Neural progenitor cell (in vitro differentiated cells): ENCODE results near the gene BRD7. TPM values are rescaled to one million over a fixed set of nuclear protein-coding genes. Genes with fewer than 3 reads are reported as not detected.

Experiments
- DNase-seq: peaks from one replicate; pipeline ENCODE4 v3.0.0-alpha.2; 2016; ENCODE audit warnings: low spot score
- H2AFZ ChIP-seq: fragments of 200-600 bp; sonication (generic); replicated peaks from 2 replicates; pipeline ENCODE4 v1.6.1; 2016; ENCODE audit warnings: antibody characterized with exemption
- H3F3A ChIP-seq: fragments of 200-600 bp; sonication (generic); 2 replicates; pipeline ENCODE4 v1.6.1; 2016; ENCODE audit warnings: antibody characterized with exemption, low read depth
- H3K27ac ChIP-seq: fragments of 200-600 bp; sonication (generic); 2 replicates; pipeline ENCODE4 v1.5.1; 2016; ENCODE audit warnings: mild to moderate bottlenecking
- H3K27me3 ChIP-seq: fragments of 200-600 bp; sonication (generic); 2 replicates; pipeline ENCODE4 v1.6.1; 2016; ENCODE audit warnings: mild to moderate bottlenecking, moderate library complexity
- H3K36me3 ChIP-seq: fragments of 200-600 bp; sonication (generic); 2 replicates; pipeline ENCODE4 v1.5.1; 2016
- H3K4me1 ChIP-seq: fragments of 200-600 bp; sonication (generic); 2 replicates; pipeline ENCODE4 v1.6.1; 2016; ENCODE audit warnings: mixed run types
- H3K4me2 ChIP-seq: fragments of 200-600 bp; sonication (generic); 2 replicates; pipeline ENCODE4 v1.6.1; 2016
- H3K4me3 ChIP-seq: fragments of 200-600 bp; sonication (generic); 2 replicates; pipeline ENCODE4 v1.5.1; 2016
- H3K79me2 ChIP-seq: fragments of 200-600 bp; sonication (generic); 2 replicates; pipeline ENCODE4 v1.6.1; 2016; ENCODE audit warnings: low read depth
- H3K9ac ChIP-seq: fragments of 200-600 bp; sonication (generic); 2 replicates; pipeline ENCODE4 v1.6.1; 2016
- H3K9me3 ChIP-seq: fragments of 200-600 bp; sonication (generic); 2 replicates; pipeline ENCODE4 v1.5.1; 2016; ENCODE audit warnings: low read depth
- H4K20me1 ChIP-seq: fragments of 200-600 bp; sonication (generic); 2 replicates; pipeline ENCODE4 v1.6.1; 2016; ENCODE audit warnings: low read depth
- H3K27ac Mint-ChIP-seq: 3 replicates; pipeline ENCODE4 v1.8.0; 2021; ENCODE audit warnings: mixed read lengths
- H3K27me3 Mint-ChIP-seq: 2 replicates; pipeline ENCODE4 v1.8.0; 2022; ENCODE audit warnings: low read depth, mild to moderate bottlenecking, inconsistent platforms, moderate library complexity, mixed read lengths; ENCODE audit not compliant: insufficient read depth
- H3K36me3 Mint-ChIP-seq: 3 replicates; pipeline ENCODE4 v1.8.0; 2021; ENCODE audit warnings: mixed read lengths
- H3K4me1 Mint-ChIP-seq: 3 replicates; pipeline ENCODE4 v1.8.0; 2021; ENCODE audit warnings: mixed read lengths
- H3K4me3 Mint-ChIP-seq: 3 replicates; pipeline ENCODE4 v1.8.0; 2021; ENCODE audit warnings: mild to moderate bottlenecking, moderate library complexity, mixed read lengths
- H3K9me3 Mint-ChIP-seq: 3 replicates; pipeline ENCODE4 v1.8.0; 2020; ENCODE audit warnings: mixed read lengths
- CTCF ChIP-seq: fragments of 200-600 bp; sonication (generic); IDR thresholded peaks from 2 replicates; pipeline ENCODE4 v1.5.1; 2017; ENCODE audit warnings: antibody characterized with exemption, mild to moderate bottlenecking
- EZH2 ChIP-seq: fragments of 200-600 bp; sonication (generic); IDR thresholded peaks from 2 replicates; pipeline ENCODE4 v1.6.1; 2017; ENCODE audit warnings: antibody characterized with exemption, mild to moderate bottlenecking, moderate library complexity
- EZH2phosphoT487 ChIP-seq: fragments of 200-600 bp; sonication (generic); IDR thresholded peaks from 2 replicates; pipeline ENCODE4 v1.6.1; 2017; ENCODE audit warnings: antibody characterized with exemption
- total RNA-seq: library from RNA; depleted of rRNA; stranded (reverse); fragments of >200 nt; gene quantifications from 2 replicates; pipeline ENCODE4 v1.2.3, GENCODE V29; 2015; ENCODE audit warnings: low replicate concordance

The BRD7 gene
- total RNA-seq, 1 donor from 2014 or later, result 164 TPM

- H3K27ac Mint-ChIP-seq, result no peak overlapping the region
Measured at GRCh38 chr16:50363656-50364055, 5.1 kb downstream of the BRD7 start.

GRCh38 chr16:50360779-50361178, 8.0 kb downstream of the BRD7 start:
- Mint-ChIP-seq H3K4me1 (peaks cover 11% of the 10 kb centered on the region), H3K27me3 (no peaks in the 10 kb centered on the region), H3K36me3 (peaks cover 33% of the 10 kb centered on the region), H3K27ac (no peak overlapping the region), H3K9me3 (no peaks in the 10 kb centered on the region), H3K4me3 (no peak overlapping the region)
- Histone ChIP-seq H4K20me1 (peaks cover 83% of the 10 kb centered on the region), H3K9ac (no peak overlapping the region), H3K4me1 (no peaks in the 10 kb centered on the region), H3K9me3 (no peaks in the 10 kb centered on the region), H3K4me3 (no peak overlapping the region), H3K79me2 (peaks cover 97% of the 10 kb centered on the region), H3K36me3 (peaks cover 20% of the 10 kb centered on the region), H2AFZ (no peak overlapping the region), H3K27ac (no peak overlapping the region), H3K27me3 (no peaks in the 10 kb centered on the region), H3F3A (peaks cover 14% of the 10 kb centered on the region), H3K4me2 (no peak overlapping the region)
- no peak for DNase-seq
- no peak for TF ChIP-seq EZH2
- TF ChIP-seq EZH2phosphoT487, result no peak
- no peak for TF ChIP-seq CTCF

More at GRCh38 chr16:50363656-50364055, 5.1 kb downstream of the BRD7 start:
- Histone ChIP-seq H2AFZ (no peak overlapping the region), H3K4me2 (no peak overlapping the region), H3K27me3 (no peaks in the 10 kb centered on the region), H3K9ac (no peak overlapping the region), H3K27ac (no peak overlapping the region), H3K4me3 (no peak overlapping the region), H3F3A (no peaks in the 10 kb centered on the region), H4K20me1 (peaks cover 89% of the 10 kb centered on the region), H3K79me2 (peaks cover 99% of the 10 kb centered on the region), H3K9me3 (no peaks in the 10 kb centered on the region), H3K36me3 (peaks cover 32% of the 10 kb centered on the region), H3K4me1 (peaks cover 20% of the 10 kb centered on the region)
- TF ChIP-seq EZH2phosphoT487 (no peak), CTCF (no peak), EZH2 (no peak)
- Mint-ChIP-seq H3K27me3 (no peaks in the 10 kb centered on the region), H3K36me3 (peaks cover 24% of the 10 kb centered on the region), H3K4me1 (peaks cover 29% of the 10 kb centered on the region), H3K4me3 (no peak overlapping the region), H3K9me3 (no peaks in the 10 kb centered on the region)
- DNase-seq, result no peak

- H2AFZ ChIP-seq, result no peak overlapping the region
- H3K27ac ChIP-seq, result no peak overlapping the region
- H3K9me3 ChIP-seq, result no peaks in the 10 kb centered on the region
- peaks cover 19% of the 10 kb centered on the region for H3K36me3 ChIP-seq
- Mint-ChIP-seq H3K27ac (no peak overlapping the region), H3K27me3 (no peaks in the 10 kb centered on the region), H3K9me3 (no peaks in the 10 kb centered on the region), H3K4me1 (peaks cover 6% of the 10 kb centered on the region), H3K36me3 (peaks cover 38% of the 10 kb centered on the region), H3K4me3 (no peak overlapping the region)
- H3K4me3 ChIP-seq, result no peak overlapping the region
- H3K27me3 ChIP-seq, result no peaks in the 10 kb centered on the region
- no peaks in the 10 kb centered on the region for H3K4me1 ChIP-seq
- H3K4me2 ChIP-seq, result no peak overlapping the region
- peaks cover 83% of the 10 kb centered on the region for H4K20me1 ChIP-seq
- peaks cover 15% of the 10 kb centered on the region for H3F3A ChIP-seq
- peaks cover 97% of the 10 kb centered on the region for H3K79me2 ChIP-seq
- TF ChIP-seq CTCF (no peak), EZH2 (no peak), EZH2phosphoT487 (no peak)
- no peak for DNase-seq
- no peak overlapping the region for H3K9ac ChIP-seq
Measured at GRCh38 chr16:50360033-50360778, 8.6 kb downstream of the BRD7 start.
